GM19395 (cell line): ENCODE measurements around the gene ITGB5.

Source experiments
- ATAC-seq: cut with Tn5 transposase; IDR thresholded peaks from one replicate; pipeline ENCODE4 v1.9.1; 2021; ENCODE audit warnings: mild to moderate bottlenecking, moderate library complexity; ENCODE audit not compliant: unreplicated experiment

ITGB5 gene

GRCh38 chr3:124815781-124816180 is 71.4 kb downstream of the ITGB5 start:
- ATAC-seq = no peak

GRCh38 chr3:124814620-124815421 is 72.3 kb downstream of the ITGB5 start:
- ATAC-seq = no peak

- ATAC-seq = no peak
Observed at GRCh38 chr3:124813541-124813940, 73.6 kb downstream of the ITGB5 start.

- ATAC-seq = no peak
Observed at GRCh38 chr3:124812291-124813265, 74.6 kb downstream of the ITGB5 start.

- no peak for ATAC-seq
Observed at GRCh38 chr3:124811436-124811835, 75.7 kb downstream of the ITGB5 start.

GRCh38 chr3:124810970-124811369 is 76.2 kb downstream of the ITGB5 start:
- no peak for ATAC-seq

- no peak for ATAC-seq
Observed at GRCh38 chr3:124809039-124809438, 78.1 kb downstream of the ITGB5 start.

- ATAC-seq = no peak
Observed at GRCh38 chr3:124805671-124806070, 81.5 kb downstream of the ITGB5 start.

- no peak for ATAC-seq
Observed at GRCh38 chr3:124804875-124805274, 82.3 kb downstream of the ITGB5 start.

- no peak for ATAC-seq
Observed at GRCh38 chr3:124802702-124803101, 84.5 kb downstream of the ITGB5 start.

GRCh38 chr3:124802061-124802698 is 85.0 kb downstream of the ITGB5 start:
- no peak for ATAC-seq

GRCh38 chr3:124800511-124801258 is 86.5 kb downstream of the ITGB5 start:
- no peak for ATAC-seq

GRCh38 chr3:124800076-124800475 is 87.1 kb downstream of the ITGB5 start:
- no peak for ATAC-seq

- ATAC-seq = no peak
Observed at GRCh38 chr3:124799676-124800075, 87.5 kb downstream of the ITGB5 start.

- ATAC-seq = no peak
Observed at GRCh38 chr3:124797426-124797945, 89.7 kb downstream of the ITGB5 start.

GRCh38 chr3:124796477-124796876 is 90.7 kb downstream of the ITGB5 start:
- ATAC-seq = no peak

- ATAC-seq = no peak
Observed at GRCh38 chr3:124793054-124793739, 94.0 kb downstream of the ITGB5 start.

- no peak for ATAC-seq
Observed at GRCh38 chr3:124792341-124793040, 94.7 kb downstream of the ITGB5 start.

GRCh38 chr3:124791639-124792151 is 95.5 kb downstream of the ITGB5 start:
- ATAC-seq = no peak
